Activated effector memory CD4-positive, alpha-beta T cell treated with anti-CD3 and anti-CD28 coated beads, Interleukin-2, amount 50 U/mL, for 16 hours (primary cell): ENCODE results near the gene ZFYVE28.

ENCODE experiments used
- DNase-seq: peaks from one replicate; pipeline ENCODE4 v3.0.0-alpha.2; 2020

Gene ZFYVE28

GRCh38 chr4:2408976-2409375 lies 9.5 kb downstream of the ZFYVE28 start:
- no peak for DNase-seq

GRCh38 chr4:2408401-2408958 lies 10.0 kb downstream of the ZFYVE28 start:
- DNase-seq, result no peak

GRCh38 chr4:2407991-2408342 lies 10.5 kb downstream of the ZFYVE28 start:
- DNase-seq, result no peak

- no peak for DNase-seq
Observed at GRCh38 chr4:2406920-2407319, 11.5 kb downstream of the ZFYVE28 start.

- DNase-seq, result no peak
Observed at GRCh38 chr4:2406406-2406805, 12.0 kb downstream of the ZFYVE28 start.

GRCh38 chr4:2402941-2403340 lies 15.5 kb downstream of the ZFYVE28 start:
- no peak for DNase-seq

GRCh38 chr4:2402048-2402842 lies 16.2 kb downstream of the ZFYVE28 start:
- peak; percentile 71 for DNase-seq

GRCh38 chr4:2401610-2401983 lies 16.8 kb downstream of the ZFYVE28 start:
- no peak for DNase-seq

GRCh38 chr4:2400841-2401609 lies 17.4 kb downstream of the ZFYVE28 start:
- DNase-seq, result no peak

- DNase-seq, result no peak
Observed at GRCh38 chr4:2399631-2400190, 18.7 kb downstream of the ZFYVE28 start.

GRCh38 chr4:2399216-2399615 lies 19.2 kb downstream of the ZFYVE28 start:
- no peak for DNase-seq

- DNase-seq, result no peak
Observed at GRCh38 chr4:2397596-2398379, 20.7 kb downstream of the ZFYVE28 start.

GRCh38 chr4:2396781-2397368 lies 21.6 kb downstream of the ZFYVE28 start:
- DNase-seq, result no peak

- no peak for DNase-seq
Observed at GRCh38 chr4:2395584-2395983, 22.9 kb downstream of the ZFYVE28 start.

GRCh38 chr4:2395038-2395437 lies 23.4 kb downstream of the ZFYVE28 start:
- DNase-seq, result no peak

GRCh38 chr4:2394528-2394927 lies 23.9 kb downstream of the ZFYVE28 start:
- no peak for DNase-seq

- no peak for DNase-seq
Observed at GRCh38 chr4:2393353-2394270, 24.8 kb downstream of the ZFYVE28 start.

GRCh38 chr4:2390784-2391421 lies 27.5 kb downstream of the ZFYVE28 start:
- DNase-seq, result no peak

GRCh38 chr4:2390146-2390545 lies 28.3 kb downstream of the ZFYVE28 start:
- no peak for DNase-seq

GRCh38 chr4:2389691-2390090 lies 28.8 kb downstream of the ZFYVE28 start:
- DNase-seq, result no peak
